ENCODE data around the gene CEACAM19. TPM values are rescaled to one million over a fixed set of nuclear protein-coding genes. Genes with fewer than 3 reads are reported as not detected.

CEACAM19 gene
- total RNA-seq, 2 experiments from 2014 or later: 0.62 to 1.4 TPM

DNA sequence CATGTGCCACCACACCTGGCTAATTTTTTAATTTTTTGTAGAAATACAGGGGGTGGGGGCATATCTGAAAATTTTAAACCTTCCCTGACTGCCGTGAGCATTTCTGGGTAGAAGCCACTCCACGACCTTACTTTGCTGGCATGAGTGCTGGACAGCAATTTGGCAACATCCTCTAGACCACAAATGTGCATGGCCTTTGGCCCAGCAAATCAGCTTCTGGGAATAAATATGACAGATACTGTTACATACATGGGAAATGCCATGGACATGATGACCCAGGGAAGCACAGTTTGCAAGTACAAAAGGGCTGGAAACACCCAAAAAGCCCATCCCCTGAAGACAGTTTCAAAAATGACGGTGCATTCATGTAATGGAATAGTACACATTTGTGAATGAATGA lies 30.8 kb upstream of the CEACAM19 start:
- no peak for DNase-seq
- Mint-ChIP-seq H3K4me1 (peaks cover 2% of the 10 kb centered on the region), H3K4me3 (no peak overlapping the region), H3K27ac (no peak overlapping the region), H3K36me3 (no peaks in the 10 kb centered on the region), H3K9me3 (no peaks in the 10 kb centered on the region), H3K27me3 (peaks cover 12% of the 10 kb centered on the region)

GRCh38 chr19:44641501-44642265 lies 29.6 kb upstream of the CEACAM19 start:
- no peak overlapping the region for H3K4me3 Mint-ChIP-seq
- no peak for DNase-seq
- H3K27me3 Mint-ChIP-seq: peaks cover 20% of the 10 kb centered on the region
- H3K9me3 Mint-ChIP-seq: no peaks in the 10 kb centered on the region
- no peak overlapping the region for H3K27ac Mint-ChIP-seq
- H3K4me1 Mint-ChIP-seq: peaks cover 3% of the 10 kb centered on the region
- peaks cover 3% of the 10 kb centered on the region for H3K36me3 Mint-ChIP-seq

DNA sequence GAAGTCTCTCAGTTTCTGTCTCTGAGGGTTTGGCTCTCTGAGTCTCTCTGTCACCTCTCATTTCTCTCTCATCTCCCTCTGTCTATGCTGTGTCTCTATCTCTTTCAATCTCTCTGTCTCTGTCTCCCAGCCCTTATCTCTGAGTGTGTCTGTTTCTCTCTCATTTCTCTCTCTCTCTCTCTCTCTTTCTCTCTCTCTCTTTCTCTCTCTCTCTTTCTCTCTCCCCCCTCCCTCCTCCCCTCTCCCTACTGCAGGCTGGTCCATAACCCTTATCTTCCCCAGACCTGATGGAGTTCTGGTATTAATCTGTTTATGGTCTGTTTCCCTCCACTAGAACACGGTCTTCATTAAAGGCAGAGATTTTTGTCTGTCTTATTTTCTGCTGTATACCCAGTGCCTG lies 28.9 kb upstream of the CEACAM19 start:
- no peak overlapping the region for H3K27ac Mint-ChIP-seq

GRCh38 chr19:44643605-44644401 lies 27.5 kb upstream of the CEACAM19 start, which contains the start of gene PVR:
PVR (plus strand) TSS chr19:44643910; CDS start chr19:44644097, 187 bp downstream.
- Mint-ChIP-seq H3K27ac (peak within 1 kb of the TSS; percentile 42), H3K4me1 (peaks cover 8% of the 10 kb centered on the region), H3K36me3 (peaks cover 3% of the 10 kb centered on the region), H3K27me3 (peaks cover 21% of the 10 kb centered on the region), H3K4me3 (peak within 1 kb of the TSS; percentile 89), H3K9me3 (no peaks in the 10 kb centered on the region)
- DNase-seq: peak; percentile 68

More for the DNA sequence above, 28.9 kb upstream of the CEACAM19 start:
- H3K36me3 Mint-ChIP-seq: peaks cover 3% of the 10 kb centered on the region
- no peak for DNase-seq
- peaks cover 21% of the 10 kb centered on the region for H3K27me3 Mint-ChIP-seq
- peaks cover 3% of the 10 kb centered on the region for H3K4me1 Mint-ChIP-seq
- no peak overlapping the region for H3K4me3 Mint-ChIP-seq
- H3K9me3 Mint-ChIP-seq: no peaks in the 10 kb centered on the region

GRCh38 chr19:44644402-44645016 lies 26.8 kb upstream of the CEACAM19 start:
- peak overlapping the region; percentile 42 for H3K27ac Mint-ChIP-seq
- H3K27me3 Mint-ChIP-seq: peaks cover 21% of the 10 kb centered on the region
- no peaks in the 10 kb centered on the region for H3K9me3 Mint-ChIP-seq
- no peak for DNase-seq
- peaks cover 8% of the 10 kb centered on the region for H3K4me1 Mint-ChIP-seq
- peaks cover 3% of the 10 kb centered on the region for H3K36me3 Mint-ChIP-seq
- H3K4me3 Mint-ChIP-seq: peak overlapping the region; percentile 89

- no peaks in the 10 kb centered on the region for H3K9me3 Mint-ChIP-seq
- H3K4me1 Mint-ChIP-seq: peaks cover 8% of the 10 kb centered on the region
- H3K27me3 Mint-ChIP-seq: peaks cover 21% of the 10 kb centered on the region
- H3K4me3 Mint-ChIP-seq: no peak overlapping the region
- no peak for DNase-seq
- peaks cover 7% of the 10 kb centered on the region for H3K36me3 Mint-ChIP-seq
- H3K27ac Mint-ChIP-seq: no peak overlapping the region
Measured at GRCh38 chr19:44645407-44646048, 25.8 kb upstream of the CEACAM19 start.

DNA sequence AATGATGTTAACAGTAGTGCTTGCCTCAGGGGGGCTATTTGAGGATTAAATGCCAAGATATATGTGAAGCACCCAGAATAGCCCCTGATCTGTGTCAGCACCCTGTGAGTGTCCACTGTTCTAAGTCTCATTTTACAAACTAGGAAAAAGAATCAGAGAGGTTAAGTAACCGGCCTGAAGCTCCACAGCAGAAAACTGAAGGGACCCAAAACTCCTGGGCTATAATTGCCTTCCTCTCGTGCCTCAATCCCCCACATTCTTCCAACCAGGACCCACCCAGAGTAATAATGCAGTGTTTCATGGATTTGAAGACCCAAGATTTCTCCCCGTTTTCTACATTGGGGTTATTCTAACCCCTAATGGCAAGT lies 25.2 kb upstream of the CEACAM19 start:
- no peaks in the 10 kb centered on the region for H3K9me3 Mint-ChIP-seq
- DNase-seq: no peak
- H3K4me3 Mint-ChIP-seq: no peak overlapping the region
- H3K27ac Mint-ChIP-seq: no peak overlapping the region
- peaks cover 8% of the 10 kb centered on the region for H3K4me1 Mint-ChIP-seq
- H3K36me3 Mint-ChIP-seq: peaks cover 8% of the 10 kb centered on the region
- peaks cover 21% of the 10 kb centered on the region for H3K27me3 Mint-ChIP-seq

- no peak for DNase-seq
- peaks cover 13% of the 10 kb centered on the region for H3K36me3 Mint-ChIP-seq
- no peak overlapping the region for H3K4me3 Mint-ChIP-seq
- peaks cover 15% of the 10 kb centered on the region for H3K27me3 Mint-ChIP-seq
- no peaks in the 10 kb centered on the region for H3K9me3 Mint-ChIP-seq
- no peak overlapping the region for H3K27ac Mint-ChIP-seq
- peaks cover 8% of the 10 kb centered on the region for H3K4me1 Mint-ChIP-seq
Measured at GRCh38 chr19:44647144-44647543, 24.1 kb upstream of the CEACAM19 start.

DNA sequence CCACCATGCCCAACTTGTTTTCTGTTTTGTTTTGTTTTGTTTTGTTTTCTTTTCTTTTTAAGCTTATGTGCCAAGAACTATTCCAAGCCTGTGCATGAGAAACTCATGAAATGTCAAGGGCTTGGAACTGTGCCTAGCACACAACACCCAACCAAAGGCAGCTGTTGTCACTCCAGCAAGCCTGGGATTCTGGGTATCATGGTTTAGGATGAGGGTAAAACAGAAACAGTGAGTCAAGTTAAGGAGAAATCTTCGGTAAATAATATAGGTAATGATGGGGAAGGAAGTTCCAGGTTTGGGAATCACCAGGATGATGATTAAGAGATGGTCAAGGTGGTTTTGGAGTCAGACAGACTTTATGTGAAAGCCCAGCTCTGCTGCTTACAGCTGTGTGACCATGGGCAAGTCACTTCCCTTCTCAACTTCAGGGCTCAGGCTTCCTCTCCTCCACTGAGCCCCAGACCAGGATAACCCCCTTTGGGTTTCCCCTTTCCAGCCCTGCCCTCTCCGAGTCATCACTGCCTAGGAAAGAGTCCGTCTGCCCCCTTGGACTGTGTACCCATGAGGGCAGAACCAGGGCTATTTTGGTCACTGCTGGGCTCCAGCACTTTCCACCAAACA lies 22.5 kb upstream of the CEACAM19 start:
- Mint-ChIP-seq H3K4me1 (peaks cover 8% of the 10 kb centered on the region), H3K27ac (no peak overlapping the region), H3K27me3 (peaks cover 15% of the 10 kb centered on the region), H3K9me3 (no peaks in the 10 kb centered on the region), H3K36me3 (peaks cover 13% of the 10 kb centered on the region), H3K4me3 (no peak overlapping the region)
- no peak for DNase-seq

DNA sequence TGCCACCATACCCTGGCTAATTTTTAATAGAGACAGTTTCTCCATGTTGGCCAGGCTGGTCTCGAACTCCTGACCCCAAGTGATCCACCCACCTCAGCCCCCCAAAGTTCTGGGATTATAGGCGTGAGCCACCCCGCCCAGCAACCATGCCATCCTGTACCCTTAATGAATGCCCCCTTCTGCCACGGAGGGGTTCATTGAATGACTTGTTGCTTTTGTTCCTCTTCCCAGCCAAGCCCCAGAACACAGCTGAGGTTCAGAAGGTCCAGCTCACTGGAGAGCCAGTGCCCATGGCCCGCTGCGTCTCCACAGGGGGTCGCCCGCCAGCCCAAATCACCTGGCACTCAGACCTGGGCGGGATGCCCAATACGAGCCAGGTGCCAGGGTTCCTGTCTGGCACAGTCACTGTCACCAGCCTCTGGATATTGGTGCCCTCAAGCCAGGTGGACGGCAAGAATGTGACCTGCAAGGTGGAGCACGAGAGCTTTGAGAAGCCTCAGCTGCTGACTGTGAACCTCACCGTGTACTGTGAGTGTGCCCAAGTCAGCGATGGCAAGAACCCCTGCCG lies 21.6 kb upstream of the CEACAM19 start:
- H3K4me3 Mint-ChIP-seq: no peak overlapping the region
- peaks cover 10% of the 10 kb centered on the region for H3K4me1 Mint-ChIP-seq
- H3K27ac Mint-ChIP-seq: no peak overlapping the region
- H3K9me3 Mint-ChIP-seq: no peaks in the 10 kb centered on the region
- peaks cover 17% of the 10 kb centered on the region for H3K36me3 Mint-ChIP-seq
- no peak for DNase-seq
- H3K27me3 Mint-ChIP-seq: peaks cover 10% of the 10 kb centered on the region

DNA sequence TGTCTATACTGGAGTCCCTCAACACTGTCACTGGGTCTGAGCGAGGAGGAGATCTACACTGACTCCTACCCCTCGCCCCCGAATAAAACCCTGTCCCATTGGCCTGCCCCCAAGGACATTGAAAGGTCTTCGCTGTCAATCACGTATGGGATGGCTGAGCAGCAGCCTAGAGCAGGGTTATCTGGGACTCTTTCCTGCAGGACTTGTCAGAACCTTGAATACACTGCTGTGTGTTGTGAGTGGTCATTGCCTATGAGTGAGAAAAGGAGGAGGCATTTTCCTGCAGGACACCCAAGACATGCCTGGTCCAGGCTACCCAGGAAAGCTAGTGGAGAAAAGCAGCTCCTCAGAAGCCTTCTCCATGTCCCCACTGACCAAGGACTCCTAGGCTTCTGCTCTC lies 17.9 kb upstream of the CEACAM19 start:
- no peak overlapping the region for H3K27ac Mint-ChIP-seq
- DNase-seq: no peak
- peaks cover 11% of the 10 kb centered on the region for H3K4me1 Mint-ChIP-seq
- H3K36me3 Mint-ChIP-seq: peaks cover 34% of the 10 kb centered on the region
- H3K4me3 Mint-ChIP-seq: no peak overlapping the region
- no peaks in the 10 kb centered on the region for H3K27me3 Mint-ChIP-seq
- no peaks in the 10 kb centered on the region for H3K9me3 Mint-ChIP-seq

- Mint-ChIP-seq H3K36me3 (peaks cover 34% of the 10 kb centered on the region), H3K4me3 (no peak overlapping the region), H3K9me3 (no peaks in the 10 kb centered on the region), H3K27me3 (no peaks in the 10 kb centered on the region), H3K4me1 (peaks cover 7% of the 10 kb centered on the region), H3K27ac (no peak overlapping the region)
- DNase-seq: peak; percentile 77
Measured at GRCh38 chr19:44653977-44654774, 17.1 kb upstream of the CEACAM19 start.

DNA sequence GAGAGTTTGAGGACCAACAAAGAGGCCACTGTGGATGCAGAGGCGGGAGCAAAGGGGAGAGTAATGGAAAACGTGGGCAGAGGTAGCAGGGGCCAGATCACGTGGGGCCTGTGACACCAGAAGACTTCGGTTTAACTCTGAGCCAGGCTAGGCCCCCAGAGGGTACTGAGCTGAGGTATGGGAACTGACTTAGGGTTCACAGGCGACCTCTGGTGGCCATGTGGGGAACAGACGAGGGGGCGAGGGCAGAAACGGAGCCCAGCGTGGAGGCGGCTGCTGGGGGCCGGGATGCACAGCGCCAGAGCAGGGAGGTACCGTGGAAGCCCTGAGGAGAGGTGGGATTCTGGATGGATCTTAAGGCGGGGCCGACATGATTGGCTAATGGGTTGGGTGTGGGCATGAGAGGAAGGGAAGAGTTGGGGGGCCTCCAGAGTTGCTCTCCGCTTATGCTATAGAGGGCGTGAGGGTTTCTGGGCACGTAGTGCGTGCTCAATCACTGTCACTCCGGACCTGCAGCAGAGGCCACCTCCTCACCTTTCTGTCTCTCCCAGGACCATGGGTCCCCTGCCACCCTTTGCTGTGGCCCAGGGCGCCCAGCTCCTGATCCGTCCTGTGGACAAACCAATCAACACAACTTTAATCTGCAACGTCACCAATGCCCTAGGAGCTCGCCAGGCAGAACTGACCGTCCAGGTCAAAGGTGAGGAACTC lies 13.9 kb upstream of the CEACAM19 start:
- Mint-ChIP-seq H3K27me3 (no peaks in the 10 kb centered on the region), H3K4me3 (no peak overlapping the region), H3K9me3 (no peaks in the 10 kb centered on the region), H3K36me3 (peaks cover 24% of the 10 kb centered on the region), H3K4me1 (peaks cover 7% of the 10 kb centered on the region), H3K27ac (no peak overlapping the region)
- DNase-seq: peak; percentile 72
